Right atrium auricular region (tissue), 2 donors: Measurements from ENCODE around the gene POGK. TPM values are rescaled to one million over a fixed set of nuclear protein-coding genes. Genes with fewer than 3 reads are reported as not detected.

Experiments
- DNase-seq: peaks from one replicate; pipeline ENCODE4 v3.0.0-alpha.2; 2019; ENCODE audit warnings: low spot score
- H3K27ac ChIP-seq, 2 donors: fragments of 200-600 bp; sonication (generic); 1 replicate in 1 of 2; 2 replicates in 1 of 2; pipeline ENCODE4 v1.5.1; 2016 to 2019
- H3K27me3 ChIP-seq, 2 donors: fragments of 200-600 bp; sonication (generic); one replicate each; pipeline versions ENCODE4 v1.5.1 to v1.6.0; 2017 to 2019
- H3K36me3 ChIP-seq: fragments of 200-600 bp; sonication (generic); one replicate; pipeline ENCODE4 v1.5.1; 2016
- H3K4me1 ChIP-seq, 2 donors: fragments of 200-600 bp; sonication (generic); one replicate each; pipeline versions ENCODE4 v1.5.1 to v1.6.0; 2017 to 2019
- H3K4me3 ChIP-seq, 2 donors: fragments of 200-600 bp; sonication (generic); 1 replicate in 1 of 2; 2 replicates in 1 of 2; pipeline ENCODE4 v1.5.1; 2017 to 2019; ENCODE audit warnings: mild to moderate bottlenecking in 1 of 2, moderate library complexity in 1 of 2
- H3K9me3 ChIP-seq, 2 donors: fragments of 200-600 bp; sonication (generic); one replicate each; pipeline ENCODE4 v1.5.1; 2019
- total RNA-seq, 2 donors: library from RNA; depleted of rRNA; stranded (reverse); fragments of >200 nt; gene quantifications; one replicate each; pipeline ENCODE4 v1.1.0, GENCODE V29; 2016
- TF ChIP-seq, protein P1 (sequence below), 2 donors: fragments of 200-600 bp; sonication (generic); IDR thresholded peaks; one replicate each; pipeline ENCODE4 v1.5.1; 2019; ENCODE audit warnings: antibody characterized with exemption in 2 of 2

Gene POGK
- total RNA-seq, 2 donors from 2014 or later: 15.8 to 20.2 TPM

DNA sequence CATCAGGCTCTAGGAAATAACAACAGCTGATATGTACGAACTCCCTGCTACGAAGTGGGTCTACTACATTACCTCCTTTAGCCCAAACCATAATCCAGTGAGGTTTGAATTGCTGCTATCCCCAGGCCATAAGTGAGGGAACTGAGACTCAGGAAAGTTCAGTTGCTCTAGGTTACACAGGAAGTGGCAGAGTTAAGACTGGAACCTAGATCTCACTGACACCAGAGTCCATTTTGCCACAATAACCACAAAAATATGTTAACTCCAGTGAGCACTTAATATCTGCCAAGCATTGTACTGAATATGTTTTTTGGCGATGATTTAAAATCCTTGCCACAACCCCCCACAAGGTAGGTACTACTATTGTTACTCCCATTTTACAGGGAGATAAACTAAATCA lies 45.7 kb downstream of the POGK start:
- Histone ChIP-seq H3K4me3 (no peak overlapping the region), H3K27ac (no peak overlapping the region), H3K36me3 (no peaks in the 10 kb centered on the region), H3K4me1 (peaks cover 0 to 8% of the 10 kb centered on the region in 2 donors), H3K9me3 (no peaks in the 10 kb centered on the region), H3K27me3 (peaks cover 0 to 3% of the 10 kb centered on the region in 2 donors)
- TF ChIP-seq, protein P1, sequence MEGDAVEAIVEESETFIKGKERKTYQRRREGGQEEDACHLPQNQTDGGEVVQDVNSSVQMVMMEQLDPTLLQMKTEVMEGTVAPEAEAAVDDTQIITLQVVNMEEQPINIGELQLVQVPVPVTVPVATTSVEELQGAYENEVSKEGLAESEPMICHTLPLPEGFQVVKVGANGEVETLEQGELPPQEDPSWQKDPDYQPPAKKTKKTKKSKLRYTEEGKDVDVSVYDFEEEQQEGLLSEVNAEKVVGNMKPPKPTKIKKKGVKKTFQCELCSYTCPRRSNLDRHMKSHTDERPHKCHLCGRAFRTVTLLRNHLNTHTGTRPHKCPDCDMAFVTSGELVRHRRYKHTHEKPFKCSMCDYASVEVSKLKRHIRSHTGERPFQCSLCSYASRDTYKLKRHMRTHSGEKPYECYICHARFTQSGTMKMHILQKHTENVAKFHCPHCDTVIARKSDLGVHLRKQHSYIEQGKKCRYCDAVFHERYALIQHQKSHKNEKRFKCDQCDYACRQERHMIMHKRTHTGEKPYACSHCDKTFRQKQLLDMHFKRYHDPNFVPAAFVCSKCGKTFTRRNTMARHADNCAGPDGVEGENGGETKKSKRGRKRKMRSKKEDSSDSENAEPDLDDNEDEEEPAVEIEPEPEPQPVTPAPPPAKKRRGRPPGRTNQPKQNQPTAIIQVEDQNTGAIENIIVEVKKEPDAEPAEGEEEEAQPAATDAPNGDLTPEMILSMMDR (IDR thresholded peaks at IDR 0.05): no peak
- DNase-seq: no peak

- H3K36me3 ChIP-seq: no peaks in the 10 kb centered on the region
- H3K9me3 ChIP-seq: no peaks in the 10 kb centered on the region
- TF ChIP-seq, protein P1 (IDR thresholded peaks at IDR 0.05): no peak
- H3K27me3 ChIP-seq: peaks cover 0 to 3% of the 10 kb centered on the region in 2 donors
- DNase-seq: no peak
- no peak overlapping the region for H3K4me3 ChIP-seq
- H3K27ac ChIP-seq: no peak overlapping the region
- peaks cover 0 to 8% of the 10 kb centered on the region in 2 donors for H3K4me1 ChIP-seq
Measured at GRCh38 chr1:166888373-166889111, 49.3 kb downstream of the POGK start.

GRCh38 chr1:166889776-166890175 lies 50.5 kb downstream of the POGK start:
- no peaks in the 10 kb centered on the region for H3K4me1 ChIP-seq
- TF ChIP-seq, protein P1 (IDR thresholded peaks at IDR 0.05): no peak
- H3K27ac ChIP-seq: no peak overlapping the region
- no peaks in the 10 kb centered on the region for H3K9me3 ChIP-seq
- no peak overlapping the region for H3K4me3 ChIP-seq
- no peaks in the 10 kb centered on the region for H3K36me3 ChIP-seq
- no peaks in the 10 kb centered on the region for H3K27me3 ChIP-seq
- no peak for DNase-seq

DNA sequence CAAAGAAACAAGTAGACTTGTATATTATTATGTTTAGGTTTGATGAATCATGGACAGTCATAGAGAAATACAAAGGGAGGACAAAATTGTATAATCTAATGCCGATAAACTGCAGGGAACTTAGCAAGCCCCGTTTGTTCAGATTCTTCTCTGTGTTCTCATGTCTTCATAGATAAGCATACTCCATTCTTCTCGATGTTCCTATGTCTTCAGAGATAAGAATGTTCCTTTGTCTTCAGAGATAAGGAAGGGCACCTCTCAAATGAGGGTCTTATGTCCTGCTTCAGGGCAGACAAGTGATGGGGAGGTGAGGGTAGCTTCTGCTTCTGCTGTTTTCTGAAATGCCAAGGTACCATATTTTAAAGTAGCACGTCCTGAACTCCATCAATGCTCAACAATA lies 56.5 kb downstream of the POGK start:
- Histone ChIP-seq H3K27me3 (no peaks in the 10 kb centered on the region), H3K4me3 (no peak overlapping the region), H3K9me3 (peaks cover 0 to 4% of the 10 kb centered on the region in 2 donors), H3K4me1 (no peaks in the 10 kb centered on the region), H3K36me3 (no peaks in the 10 kb centered on the region), H3K27ac (no peak overlapping the region)
- TF ChIP-seq, protein P1 (IDR thresholded peaks at IDR 0.05): no peak
- DNase-seq: no peak

DNA sequence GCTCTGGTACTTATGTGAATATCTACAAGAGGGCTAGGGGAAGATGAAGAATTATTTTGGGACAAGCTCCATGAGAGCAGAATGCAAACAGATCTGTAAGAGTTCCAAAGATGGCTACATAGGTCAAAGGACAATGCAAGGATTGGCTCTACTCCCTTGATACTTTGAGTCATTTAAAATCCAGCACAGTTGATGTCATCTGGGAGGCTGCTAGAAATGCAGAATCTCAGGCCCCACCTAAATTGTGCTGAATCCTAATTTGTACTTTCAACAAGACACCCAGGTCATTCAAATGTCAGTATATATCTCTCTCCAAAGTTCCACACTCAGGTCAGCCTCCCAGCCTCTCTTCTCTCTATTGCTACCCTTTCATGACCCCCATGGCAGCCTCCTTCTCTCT lies 60.5 kb downstream of the POGK start:
- Histone ChIP-seq H3K4me1 (no peaks in the 10 kb centered on the region), H3K27me3 (no peaks in the 10 kb centered on the region), H3K27ac (no peak overlapping the region), H3K36me3 (no peaks in the 10 kb centered on the region), H3K4me3 (no peak overlapping the region), H3K9me3 (peaks cover 0 to 4% of the 10 kb centered on the region in 2 donors)
- no peak for DNase-seq
- TF ChIP-seq, protein P1 (IDR thresholded peaks at IDR 0.05): no peak

GRCh38 chr1:166900987-166901386 lies 61.7 kb downstream of the POGK start:
- H3K27me3 ChIP-seq: no peaks in the 10 kb centered on the region
- no peak overlapping the region for H3K4me3 ChIP-seq
- H3K27ac ChIP-seq: peak overlapping the region in 1 of 2 donors; percentile 2
- no peaks in the 10 kb centered on the region for H3K36me3 ChIP-seq
- TF ChIP-seq, protein P1 (IDR thresholded peaks at IDR 0.05): no peak
- no peak for DNase-seq
- H3K4me1 ChIP-seq: no peaks in the 10 kb centered on the region
- peaks cover 0 to 4% of the 10 kb centered on the region in 2 donors for H3K9me3 ChIP-seq
